ENCODE measurements around the gene COBLL1. TPM values are rescaled to one million over a fixed set of nuclear protein-coding genes. Genes with fewer than 3 reads are reported as not detected.

The COBLL1 gene
- total and polyA plus RNA-seq, 2 of the 4 experiments (the other 2 are of a cell fraction) = 0.79 to 1.1 TPM

GRCh38 chr2:164836907-164837306 lies 4.7 kb downstream of the COBLL1 start:
- BruUV-seq (replicated peaks) = no TSS peak
- intact Hi-C loops (cut with micrococcal nuclease) (no loop called here), dilution Hi-C loops (cut with HindIII; ENCODE audit: low sequenced_read_pairs, unreplicated experiment) (no loop called here), in situ Hi-C loops (cut with MboI; ENCODE audit: low sequenced_read_pairs) (no loop called here)
- Histone ChIP-seq H3K23ac (ENCODE audit: low read depth, low read length) (no peak overlapping the region), H4K20me1 (ENCODE audit: insufficient read depth, low read length) (no peaks in the 10 kb centered on the region), H3K36me3 (ENCODE audit: control insufficient read depth, insufficient read depth, low read length) (no peaks in the 10 kb centered on the region), H3K9me3 (ENCODE audit: control insufficient read depth, insufficient read depth, low read length) (no peaks in the 10 kb centered on the region), H3K27me3 (ENCODE audit: control insufficient read depth, insufficient read depth, low read length) (peaks cover 6% of the 10 kb centered on the region), H3K14ac (replicated peaks; ENCODE audit: low read depth, low read length) (no peak overlapping the region), H3K27ac (ENCODE audit: insufficient read depth, low read length) (no peak overlapping the region), H2BK120ac (ENCODE audit: low read depth, low read length) (no peak overlapping the region), H3K4ac (ENCODE audit: low read depth, low read length) (no peak overlapping the region), H3K4me1 (ENCODE audit: control insufficient read depth, insufficient read depth, low read length) (no peaks in the 10 kb centered on the region), H3K18ac (ENCODE audit: low read depth, low read length) (no peak overlapping the region), H4K8ac (ENCODE audit: low read depth in 2 of 2, low read length in 2 of 2) (no peak overlapping the region), H3K4me2 (ENCODE audit: low read depth, low read length) (no peak overlapping the region), H3K4me3 (ENCODE audit: insufficient read depth, low read depth, low read length) (no peak overlapping the region), H3K56ac (ENCODE audit: extremely low read depth, insufficient read depth, low read length) (no peak overlapping the region), H2BK20ac (ENCODE audit: low read depth, low read length) (no peak overlapping the region), H2AFZ (replicated peaks; ENCODE audit: low read length, poor library complexity) (no peak overlapping the region), H3K79me1 (ENCODE audit: low read depth in 1 of 2, low read length in 2 of 2) (no peaks in the 10 kb centered on the region), H3K9ac (ENCODE audit: low read depth, low read length) (no peak overlapping the region), H3K9me1 (ENCODE audit: insufficient read depth, low read length) (0 out of 2 replicates have a peak, but pooled peaks cover 2% of the 10 kb centered on the region), H2BK5ac (ENCODE audit: low read depth, low read length, poor library complexity, severe bottlenecking) (no peak overlapping the region), H2AK5ac (ENCODE audit: low read depth, low read length) (no peak overlapping the region), H4K91ac (ENCODE audit: insufficient read depth, low read depth, low read length) (no peak overlapping the region), H2BK15ac (ENCODE audit: low read depth, low read length) (no peak overlapping the region), H2AK9ac (replicated peaks; ENCODE audit: low read depth, low read length, poor library complexity) (no peak overlapping the region), H4K5ac (ENCODE audit: low read depth, low read length) (no peak overlapping the region)
- POLR2A ChIA-PET (ENCODE audit: unreplicated experiment) = no interaction called here
- ATAC-seq (ENCODE audit: low read depth) = no peak
- CTCF ChIA-PET = interaction anchor here (0.6 kb wide), 1 partner anchor 76 kb away, joined by 4 read pairs; no protein-coding TSS in a partner anchor
- DNase-seq = no peak
- 100% methylated on average over 1 of the region's 3 CpGs; no CpG with 5 or more reads in 1 of the 2 experiments for WGBS, 2 experiments (ENCODE audit: extremely low coverage in 2 of 2, insufficient read length in 1 of 2)
- no peak for TF ChIP-seq FOS (IDR thresholded peaks at IDR 0.05; ENCODE audit: low read depth, low read length)
- no peak for TF ChIP-seq CEBPB (IDR thresholded peaks at IDR 0.05; ENCODE audit: low read depth, low read length)
- no peak for TF ChIP-seq BHLHE40 (IDR thresholded peaks at IDR 0.05; ENCODE audit: low read depth, low read length)
- TF ChIP-seq CTCF (conservative IDR thresholded peaks at IDR 0.05; ENCODE audit: low read depth, low read length) = no peak
- TF ChIP-seq CHD1 (IDR thresholded peaks at IDR 0.05; ENCODE audit: low read depth, low read length) = no peak
- TF ChIP-seq RFX5 (IDR thresholded peaks at IDR 0.05; ENCODE audit: low read depth, low read length) = no peak
- TF ChIP-seq RAD21 (IDR thresholded peaks at IDR 0.05; ENCODE audit: low read length) = no peak
